Osteoblast (primary cell): ENCODE data around the gene ACP3. TPM values are rescaled to one million over a fixed set of nuclear protein-coding genes. Genes with fewer than 3 reads are reported as not detected.

Experiments
- DNase-seq: peaks from one replicate; pipeline ENCODE4 v3.0.0; 2011; ENCODE audit warnings: low spot score, mixed read lengths; ENCODE audit not compliant: insufficient read length; ENCODE audit errors: missing footprints
- H2AFZ ChIP-seq: 2 replicates; pipeline ENCODE4 v1.6.0; 2011; ENCODE audit warnings: mild to moderate bottlenecking, low read length
- H3K27ac ChIP-seq: 2 replicates; pipeline ENCODE4 v1.5.1; 2011; ENCODE audit warnings: mild to moderate bottlenecking, low read depth, low read length, moderate library complexity
- H3K27me3 ChIP-seq: 2 replicates; pipeline ENCODE4 v1.6.0; 2012; ENCODE audit warnings: mild to moderate bottlenecking, control low read depth, inconsistent platforms, low read length, moderate library complexity; ENCODE audit not compliant: insufficient read depth
- H3K36me3 ChIP-seq: 2 replicates; pipeline ENCODE4 v1.5.1; 2011; ENCODE audit warnings: mild to moderate bottlenecking, low read length, control low read depth, moderate library complexity; ENCODE audit not compliant: insufficient read depth
- H3K4me1 ChIP-seq: 2 replicates; pipeline ENCODE4 v1.5.1; 2011; ENCODE audit warnings: mild to moderate bottlenecking, low read length, control low read depth, moderate library complexity; ENCODE audit not compliant: insufficient read depth
- H3K4me2 ChIP-seq: 2 replicates; pipeline ENCODE4 v1.6.0; 2011; ENCODE audit warnings: mild to moderate bottlenecking, low read length; ENCODE audit not compliant: insufficient read depth
- H3K4me3 ChIP-seq: fragments of 200-600 bp; sonication (generic); 3 replicates; pipeline ENCODE4 v1.5.1; 2012; ENCODE audit warnings: mild to moderate bottlenecking, low read length, inconsistent platforms; ENCODE audit not compliant: insufficient read depth
- H3K79me2 ChIP-seq: 2 replicates; pipeline ENCODE4 v1.6.0; 2012; ENCODE audit warnings: mild to moderate bottlenecking, low read length, control low read depth, inconsistent platforms; ENCODE audit not compliant: insufficient read depth
- H3K9me3 ChIP-seq: 2 replicates; pipeline ENCODE4 v1.5.1; 2011; ENCODE audit warnings: low read depth, low read length, control low read depth
- H4K20me1 ChIP-seq: 2 replicates; pipeline ENCODE4 v1.6.0; 2012; ENCODE audit warnings: mild to moderate bottlenecking, low read length, control low read depth; ENCODE audit not compliant: insufficient read depth
- total RNA-seq: library from RNA; depleted of rRNA; stranded (reverse); fragments of >200 nt; gene quantifications from 2 replicates; pipeline ENCODE4 v1.2.3, GENCODE V29; 2012
- TF ChIP-seq, protein P1 (sequence below): IDR thresholded peaks from 2 replicates; pipeline ENCODE4 v1.5.1; 2011; ENCODE audit warnings: mild to moderate bottlenecking, low read depth, low read length, moderate library complexity; ENCODE audit errors: extremely low read depth

The ACP3 gene
- total RNA-seq, 1 donor, result under 0.01 TPM

DNA sequence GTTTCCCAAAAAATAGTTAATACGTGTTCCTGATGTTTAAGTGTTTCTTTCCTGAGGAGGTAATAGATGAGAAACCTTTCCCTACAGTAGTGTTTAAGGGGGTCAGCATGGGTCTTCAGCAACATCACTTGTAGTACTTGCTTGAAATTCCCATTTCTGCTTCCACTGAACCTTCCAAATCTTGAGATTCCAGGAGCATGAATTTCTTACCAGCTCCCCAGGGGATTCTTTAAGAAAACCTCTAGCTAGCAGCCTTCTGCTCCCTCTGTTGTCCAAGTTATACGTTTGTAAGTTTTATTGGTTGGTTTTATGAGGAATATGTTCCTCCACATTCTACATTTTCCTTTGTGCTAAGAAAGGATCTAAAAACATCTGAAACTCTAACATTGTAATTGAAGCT lies 38.2 kb upstream of the ACP3 start:
- no peak overlapping the region for H3K4me2 ChIP-seq
- H4K20me1 ChIP-seq, result no peaks in the 10 kb centered on the region
- no peaks in the 10 kb centered on the region for H3K79me2 ChIP-seq
- H3K4me3 ChIP-seq, result no peak overlapping the region
- H3K9me3 ChIP-seq, result no peaks in the 10 kb centered on the region
- no peak overlapping the region for H3K27ac ChIP-seq
- no peak overlapping the region for H2AFZ ChIP-seq
- peak; percentile 50 for DNase-seq
- H3K4me1 ChIP-seq, result no peaks in the 10 kb centered on the region
- no peaks in the 10 kb centered on the region for H3K27me3 ChIP-seq
- no peaks in the 10 kb centered on the region for H3K36me3 ChIP-seq
- TF ChIP-seq, protein P1, sequence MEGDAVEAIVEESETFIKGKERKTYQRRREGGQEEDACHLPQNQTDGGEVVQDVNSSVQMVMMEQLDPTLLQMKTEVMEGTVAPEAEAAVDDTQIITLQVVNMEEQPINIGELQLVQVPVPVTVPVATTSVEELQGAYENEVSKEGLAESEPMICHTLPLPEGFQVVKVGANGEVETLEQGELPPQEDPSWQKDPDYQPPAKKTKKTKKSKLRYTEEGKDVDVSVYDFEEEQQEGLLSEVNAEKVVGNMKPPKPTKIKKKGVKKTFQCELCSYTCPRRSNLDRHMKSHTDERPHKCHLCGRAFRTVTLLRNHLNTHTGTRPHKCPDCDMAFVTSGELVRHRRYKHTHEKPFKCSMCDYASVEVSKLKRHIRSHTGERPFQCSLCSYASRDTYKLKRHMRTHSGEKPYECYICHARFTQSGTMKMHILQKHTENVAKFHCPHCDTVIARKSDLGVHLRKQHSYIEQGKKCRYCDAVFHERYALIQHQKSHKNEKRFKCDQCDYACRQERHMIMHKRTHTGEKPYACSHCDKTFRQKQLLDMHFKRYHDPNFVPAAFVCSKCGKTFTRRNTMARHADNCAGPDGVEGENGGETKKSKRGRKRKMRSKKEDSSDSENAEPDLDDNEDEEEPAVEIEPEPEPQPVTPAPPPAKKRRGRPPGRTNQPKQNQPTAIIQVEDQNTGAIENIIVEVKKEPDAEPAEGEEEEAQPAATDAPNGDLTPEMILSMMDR, result no peak

DNA sequence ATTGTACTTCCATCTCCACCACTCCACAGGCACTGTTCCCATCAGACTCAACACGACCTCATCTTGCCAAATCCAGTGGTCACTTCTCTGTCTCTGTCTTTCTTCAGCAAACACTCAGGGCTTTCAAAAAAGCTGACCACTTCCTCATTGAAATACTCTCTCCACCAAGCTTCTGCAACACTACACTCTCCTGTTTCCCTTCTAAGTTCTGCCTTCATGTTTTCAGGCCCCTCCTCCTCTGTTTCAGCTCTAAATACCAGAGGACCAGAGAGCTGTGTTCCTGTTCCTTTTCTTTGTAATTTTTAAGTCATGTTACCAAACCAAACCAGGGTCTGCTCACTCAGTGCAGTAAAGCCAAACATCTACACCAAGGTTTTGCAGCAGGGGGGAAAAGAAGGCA lies 33.8 kb upstream of the ACP3 start:
- no peak overlapping the region for H3K27ac ChIP-seq
- no peak overlapping the region for H3K4me3 ChIP-seq
- no peaks in the 10 kb centered on the region for H3K27me3 ChIP-seq
- no peaks in the 10 kb centered on the region for H3K79me2 ChIP-seq
- peak overlapping the region; percentile 12 for H2AFZ ChIP-seq
- H4K20me1 ChIP-seq, result no peaks in the 10 kb centered on the region
- H3K4me2 ChIP-seq, result no peak overlapping the region
- TF ChIP-seq, protein P1, result no peak
- no peaks in the 10 kb centered on the region for H3K36me3 ChIP-seq
- no peak for DNase-seq
- no peaks in the 10 kb centered on the region for H3K9me3 ChIP-seq
- no peaks in the 10 kb centered on the region for H3K4me1 ChIP-seq

DNA sequence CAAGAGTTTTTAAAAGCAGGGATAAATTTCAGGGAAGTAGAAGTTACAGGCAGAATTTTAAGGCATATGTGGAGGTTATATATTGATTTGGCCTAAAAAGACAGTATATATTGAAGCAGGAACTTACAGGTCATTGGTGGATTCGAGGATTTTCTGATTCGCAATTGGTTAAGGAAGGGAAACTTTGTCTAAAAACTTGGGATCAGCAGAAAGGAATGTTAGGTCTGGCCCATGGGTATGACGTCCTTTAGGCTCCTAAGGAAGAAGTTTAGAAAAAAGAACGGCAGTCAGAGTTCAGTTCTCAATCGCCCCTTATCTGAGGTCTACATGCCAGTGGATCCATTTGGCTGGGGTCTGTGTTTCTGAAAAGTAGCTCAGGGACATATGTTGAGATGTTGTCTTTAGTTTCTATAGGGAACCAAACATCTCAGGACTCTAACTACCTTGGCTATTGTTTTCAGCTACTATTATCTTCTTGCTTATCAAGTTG lies 33.2 kb upstream of the ACP3 start:
- H3K36me3 ChIP-seq, result no peaks in the 10 kb centered on the region
- no peaks in the 10 kb centered on the region for H3K79me2 ChIP-seq
- H3K4me1 ChIP-seq, result no peaks in the 10 kb centered on the region
- H3K27ac ChIP-seq, result no peak overlapping the region
- TF ChIP-seq, protein P1, result no peak
- DNase-seq, result no peak
- H3K4me3 ChIP-seq, result no peak overlapping the region
- H3K9me3 ChIP-seq, result no peaks in the 10 kb centered on the region
- H3K4me2 ChIP-seq, result no peak overlapping the region
- no peaks in the 10 kb centered on the region for H3K27me3 ChIP-seq
- no peaks in the 10 kb centered on the region for H4K20me1 ChIP-seq
- H2AFZ ChIP-seq, result no peak overlapping the region

DNA sequence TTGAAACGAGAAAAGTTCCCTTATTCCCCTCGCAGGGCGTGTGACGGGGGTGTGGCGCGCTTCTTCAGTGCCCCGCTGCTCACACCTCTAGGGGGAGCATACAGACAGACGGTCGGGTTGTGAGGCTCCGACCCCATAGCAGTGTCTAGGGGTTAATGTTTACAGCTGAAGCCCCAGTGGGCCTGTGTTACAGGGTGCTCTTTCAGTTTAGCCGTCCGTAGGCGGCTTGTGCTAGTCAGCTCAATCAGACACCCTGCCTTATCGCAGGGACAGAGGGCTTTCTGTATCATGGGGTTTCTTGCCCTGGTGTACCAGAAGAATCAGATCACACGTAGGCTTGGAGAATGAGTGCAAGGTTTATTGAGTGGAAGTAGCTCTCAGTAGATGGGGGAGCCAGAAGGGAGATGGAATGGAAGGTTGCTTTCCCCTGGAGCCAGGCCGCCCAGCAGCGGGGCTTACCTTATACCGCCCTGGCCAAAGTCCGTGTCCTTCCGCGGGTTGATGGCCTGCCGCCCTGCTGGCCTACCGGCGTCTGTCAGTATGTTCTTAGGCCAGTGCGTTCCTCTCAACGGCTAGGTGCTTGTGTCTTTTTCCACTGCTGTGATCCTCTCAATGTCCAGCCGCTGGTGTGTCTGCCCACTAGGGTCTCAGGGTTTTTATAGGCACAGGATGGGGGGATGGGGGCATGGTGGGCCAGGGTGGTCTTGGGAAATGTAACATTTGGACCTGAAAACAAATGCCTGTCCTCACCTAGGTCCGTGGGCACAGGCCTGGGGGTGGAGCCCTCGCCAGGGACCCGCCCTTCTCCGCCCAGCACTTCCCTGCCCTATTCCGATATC lies 32.2 kb upstream of the ACP3 start:
- Histone ChIP-seq H4K20me1 (no peaks in the 10 kb centered on the region), H3K79me2 (no peaks in the 10 kb centered on the region), H3K27ac (no peak overlapping the region), H3K4me1 (no peaks in the 10 kb centered on the region), H2AFZ (no peak overlapping the region), H3K4me2 (no peak overlapping the region), H3K4me3 (no peak overlapping the region), H3K27me3 (no peaks in the 10 kb centered on the region), H3K36me3 (no peaks in the 10 kb centered on the region), H3K9me3 (no peaks in the 10 kb centered on the region)
- TF ChIP-seq, protein P1, result no peak
- DNase-seq, result no peak
